K562 (cell line): ENCODE data around the gene LRRTM4. TPM values are rescaled to one million over a fixed set of nuclear protein-coding genes. Genes with fewer than 3 reads are reported as not detected.

Experiments used
- ATAC-seq: fragments of 200-7000 bp; cut with Tn5 transposase; 3 replicates; pipeline ENCODE4 v1.9.1; 2020; ENCODE audit warnings: moderate library complexity
- BruUV-seq: library from RNA; stranded (reverse); fragments of 400-500 nt; replicated peaks from 2 replicates; lab custom pipeline; 2021; lab: Mats Ljungman, UMichigan
- CTCF ChIA-PET: fragments of 300-600 bp; formaldehyde crosslinking; extraction: SDS; loops from one replicate; lab custom pipeline; 2021; ENCODE audit warnings: low intra/inter-chr PET ratio; lab: Yijun Ruan, JAX
- POLR2A ChIA-PET: fragments of 300-600, 350-650 bp; sonication (Branson Sonifier 250); formaldehyde crosslinking; extraction: SDS; loops from one replicate; lab custom pipeline; 2021; ENCODE audit warnings: antibody characterized with exemption, inconsistent platforms; lab: Yijun Ruan, JAX
- DNase-seq, 4 experiments: peaks; one replicate each; pipeline versions ENCODE4 v3.0.0 to v3.0.0-alpha.2; 2011 to 2018; ENCODE audit warnings: low spot score in 3 of 4, mixed read lengths in 3 of 4; ENCODE audit errors: extremely low read depth in 1 of 4
- FAIRE-seq: peaks from 2 replicates; lab custom pipeline; 2011; peaks lifted over from hg19 to GRCh38; lab: Jason Lieb, UNC
- H2AFZ ChIP-seq: 2 replicates; pipeline ENCODE4 v1.6.0; 2011; ENCODE audit warnings: low read depth, low read length, control low read depth, inconsistent platforms
- H3K27ac ChIP-seq: fragments of 200-600 bp; 3 replicates; pipeline ENCODE4 v1.8.0; 2011; ENCODE audit warnings: low read depth, mild to moderate bottlenecking, control low read depth, inconsistent platforms, low read length, moderate library complexity, mixed read lengths; ENCODE audit errors: extremely low read depth
- H3K27me3 ChIP-seq, 2 experiments: fragments of 300-600 bp in 1 of 2; 2 replicates in 1 of 2; 3 replicates in 1 of 2; pipeline versions ENCODE4 v1.6.0 to v1.8.0; 2011; ENCODE audit warnings: inconsistent platforms in 2 of 2, low read length in 2 of 2, mild to moderate bottlenecking in 1 of 2, mixed read lengths in 1 of 2, moderate library complexity in 1 of 2; ENCODE audit not compliant: control insufficient read depth in 2 of 2, insufficient read depth in 2 of 2
- H3K36me3 ChIP-seq: fragments of 300-600 bp; 3 replicates; pipeline ENCODE4 v1.8.0; 2011; ENCODE audit warnings: mild to moderate bottlenecking, low read length, inconsistent platforms; ENCODE audit not compliant: control insufficient read depth, insufficient read depth
- H3K4me1 ChIP-seq, 2 experiments: fragments of 200-600 bp in 1 of 2; replicated peaks in 1 of 2; 2 replicates in 1 of 2; 3 replicates in 1 of 2; pipeline versions ENCODE4 v1.5.1 to v1.8.0; 2011; ENCODE audit warnings: inconsistent platforms in 2 of 2, low read length in 2 of 2, mild to moderate bottlenecking in 1 of 2, mixed read lengths in 1 of 2, moderate library complexity in 1 of 2; ENCODE audit not compliant: control insufficient read depth in 2 of 2, insufficient read depth in 2 of 2
- H3K4me2 ChIP-seq: 2 replicates; pipeline ENCODE4 v1.6.1; 2011; ENCODE audit warnings: low read length, control low read depth, inconsistent platforms, mixed read lengths; ENCODE audit not compliant: insufficient read depth
- H3K4me3 ChIP-seq: fragments of 200-600 bp; sonication (generic), shearing (Covaris generic); 2 replicates; pipeline ENCODE4 v1.5.1; 2016; ENCODE audit warnings: control low read depth, inconsistent platforms
- H3K79me2 ChIP-seq: fragments of 200-600 bp; 3 replicates; pipeline ENCODE4 v1.8.0; 2011; ENCODE audit warnings: low read length, inconsistent platforms; ENCODE audit not compliant: control insufficient read depth, insufficient read depth
- H3K9ac ChIP-seq, 2 experiments: 2 replicates each; pipeline versions ENCODE4 v1.6.0 to v1.6.1; 2011; ENCODE audit warnings: low read depth in 2 of 2, low read length in 2 of 2, control low read depth in 1 of 2, inconsistent platforms in 1 of 2, mild to moderate bottlenecking in 1 of 2, mixed read lengths in 1 of 2; ENCODE audit not compliant: insufficient read depth in 1 of 2
- H3K9me1 ChIP-seq: one replicate; pipeline ENCODE4 v1.6.0; 2011; ENCODE audit warnings: inconsistent platforms, mild to moderate bottlenecking, low read length, moderate library complexity; ENCODE audit not compliant: control insufficient read depth, insufficient read depth
- H3K9me3 ChIP-seq: replicated peaks from 2 replicates; pipeline ENCODE4 v1.5.1; 2011; ENCODE audit warnings: low read depth, low read length, inconsistent platforms; ENCODE audit not compliant: control insufficient read depth, insufficient read depth
- H4K20me1 ChIP-seq: replicated peaks from 2 replicates; pipeline ENCODE4 v1.6.1; 2011; ENCODE audit warnings: low read length, inconsistent platforms, mixed read lengths; ENCODE audit not compliant: control insufficient read depth, insufficient read depth
- CBFA2T2 ChIP-seq: fragments of 450-650 bp; conservative IDR thresholded peaks from 2 replicates; pipeline ENCODE4 v1.6.1; 2017; ENCODE audit warnings: mild to moderate bottlenecking
- CBX1 ChIP-seq: sonication (generic); IDR thresholded peaks from 2 replicates; pipeline ENCODE4 v1.6.1; 2016; ENCODE audit warnings: antibody characterized with exemption, low read depth, mild to moderate bottlenecking
- CBX2 ChIP-seq: fragments of 200-600 bp; sonication (generic); IDR thresholded peaks from one replicate; pipeline ENCODE4 v1.6.1; 2012; ENCODE audit warnings: mild to moderate bottlenecking, low read length, inconsistent platforms; ENCODE audit not compliant: insufficient read depth, poor library complexity, severe bottlenecking
- CC2D1A ChIP-seq: fragments of 450-650 bp; IDR thresholded peaks from 2 replicates; pipeline ENCODE4 v1.6.1; 2017; ENCODE audit warnings: mild to moderate bottlenecking
- ELF2 ChIP-seq: fragments of 250-450 bp; sonication (Bioruptor Pico); IDR thresholded peaks from 2 replicates; pipeline ENCODE4 v1.5.0; 2021; ENCODE audit warnings: mild to moderate bottlenecking
- ERF ChIP-seq: fragments of 450-650 bp; formaldehyde crosslinking; IDR thresholded peaks from 2 replicates; pipeline ENCODE4 v1.4.0; 2020; ENCODE audit warnings: mild to moderate bottlenecking, mixed read lengths
- FOXA3 ChIP-seq, 2 experiments: fragments of 450-650 bp in 1 of 2; sonication (generic) in 1 of 2; formaldehyde crosslinking; IDR thresholded peaks in 1 of 2; conservative IDR thresholded peaks in 1 of 2; 2 replicates each; pipeline versions ENCODE4 v1.4.0 to v1.8.0; 2020 to 2022; ENCODE audit warnings: mild to moderate bottlenecking in 2 of 2, missing genetic modification reagents in 1 of 2
- NR2C1 ChIP-seq, 2 experiments: fragments of 450-650 bp; IDR thresholded peaks; 2 replicates each; pipeline ENCODE4 v1.6.1; 2017; ENCODE audit warnings: mild to moderate bottlenecking in 2 of 2, antibody characterized with exemption in 1 of 2, inconsistent platforms in 1 of 2, missing compliant biosample characterization in 1 of 2, missing genetic modification characterization in 1 of 2
- RBM15 ChIP-seq: fragments of 200-400 bp; formaldehyde crosslinking; IDR thresholded peaks from 2 replicates; pipeline ENCODE4 v1.6.1; 2018; ENCODE audit warnings: mild to moderate bottlenecking, low read length, moderate library complexity; ENCODE audit not compliant: insufficient read depth
- ZBTB7A ChIP-seq: IDR thresholded peaks from 2 replicates; pipeline ENCODE4 v1.6.1; 2011; ENCODE audit warnings: low read depth, mild to moderate bottlenecking, low read length, moderate library complexity, borderline replicate concordance; ENCODE audit not compliant: control insufficient read depth
- ZNF175 ChIP-seq: fragments of 200-800 bp; sonication (Bioruptor generic); IDR thresholded peaks from 2 replicates; pipeline ENCODE4 v1.6.1; 2016; ENCODE audit warnings: low read depth, mild to moderate bottlenecking, missing genetic modification characterization, missing compliant biosample characterization
- ZNF212 ChIP-seq: fragments of 450-650 bp; formaldehyde crosslinking; IDR thresholded peaks from 2 replicates; pipeline ENCODE4 v1.4.0; 2020; ENCODE audit warnings: mild to moderate bottlenecking
- WGBS: fragments of 100-300 bp; shearing (Covaris generic); methylation state at CpG from one replicate; pipeline ENCODE4 v1.1.6; 2016; ENCODE audit warnings: low coverage, mixed read lengths; ENCODE audit not compliant: insufficient coverage; ENCODE audit errors: missing lambda C conversion rate; 5-methylcytosine and 5-hydroxymethylcytosine counted together
- in situ Hi-C: fragments of 300-500 bp; cut with MboI; formaldehyde crosslinking; loops from 4 replicates; pipeline ENCODE4 v1.15.0; 2018; ENCODE audit warnings: inconsistent platforms, mixed read lengths
- intact Hi-C: fragments of 100-400 bp; cut with micrococcal nuclease; formaldehyde crosslinking; loops from 2 replicates; pipeline ENCODE4 v1.14.2; 2022
- polyA plus RNA-seq, 8 experiments: library from polyadenylated mRNA; depleted of rRNA in 4 of 8; stranded (reverse) in 5 of 8; unstranded in 3 of 8; fragments of >200 nt; fragmentation: Nextera tagmentation in 2 of 8; fragmentation: Illumina TruSeq in 1 of 8; extraction: Ambion mirVana in 2 of 8; extraction: Trizol in 1 of 8; gene quantifications; 2 replicates each; pipeline versions ENCODE4 v1.2.1 to v1.2.3, GENCODE V29; 2011 to 2014; ENCODE audit warnings: inconsistent platforms in 1 of 8, missing spikeins in 1 of 8
- total RNA-seq, 7 experiments: library from RNA; depleted of rRNA in 6 of 7; stranded (reverse); fragments of >200 nt in 6 of 7; fragmentation: Illumina TruSeq in 2 of 7; extraction: Trizol in 2 of 7; gene quantifications; 2 replicates each; pipeline versions ENCODE4 v1.2.1 to v1.2.3, GENCODE V29; 2011 to 2021; ENCODE audit warnings: low replicate concordance in 1 of 7
- TF ChIP-seq, protein P1 (sequence below): fragments of 450-650 bp; IDR thresholded peaks from 2 replicates; pipeline ENCODE4 v1.6.1; 2016
- TF ChIP-seq, protein P2 (sequence below): sonication (generic); formaldehyde crosslinking; IDR thresholded peaks from 2 replicates; pipeline ENCODE4 v1.5.0; 2020; ENCODE audit warnings: missing genetic modification reagents
- TF ChIP-seq, protein P3 (sequence below): sonication (generic); formaldehyde crosslinking; IDR thresholded peaks from 2 replicates; pipeline ENCODE4 v1.8.0; 2022; ENCODE audit warnings: mild to moderate bottlenecking, low read depth, missing genetic modification reagents
- TF ChIP-seq, protein P4 (sequence below): fragments of 200-800 bp; sonication (Bioruptor generic); IDR thresholded peaks from 2 replicates; pipeline ENCODE4 v1.6.1; 2017; ENCODE audit warnings: missing genetic modification characterization, missing compliant biosample characterization
- TF ChIP-seq, protein P5 (sequence below): fragments of 450-650 bp; IDR thresholded peaks from 2 replicates; pipeline ENCODE4 v1.6.1; 2016; ENCODE audit warnings: borderline replicate concordance

The LRRTM4 gene
- total and polyA plus RNA-seq, 9 of the 15 experiments (the other 6 are each of a cell fraction or from before 2014, with no cell fraction given) = 0.04 TPM; not detected in 6

DNA sequence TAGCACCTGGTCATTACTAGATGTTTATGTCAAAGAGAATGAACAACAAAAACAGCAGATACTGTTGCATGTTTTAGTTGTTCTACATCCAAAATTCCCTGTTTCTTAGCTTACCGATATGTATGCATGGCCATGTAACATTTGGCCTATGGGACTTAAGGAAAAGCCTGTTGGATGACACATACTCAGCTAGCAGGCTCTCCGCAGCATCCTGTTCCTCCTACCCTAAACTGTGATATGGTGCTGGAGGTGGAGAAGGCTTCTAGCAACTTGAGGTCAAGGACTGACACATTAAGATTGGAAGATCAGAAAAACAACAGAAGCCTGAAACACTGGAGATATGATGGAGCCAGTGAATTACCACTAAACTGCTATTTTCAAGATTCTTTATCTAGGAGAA lies 537.8 kb downstream of the LRRTM4 start:
- in situ Hi-C loops (no loop called here), intact Hi-C loops (no loop called here)
- H3K27ac ChIP-seq = no peak overlapping the region
- no peak for FAIRE-seq
- no peaks in the 10 kb centered on the region for H3K4me1 ChIP-seq
- ChIA-PET CTCF (no interaction called here), POLR2A (no interaction called here)
- no peaks in the 10 kb centered on the region for H4K20me1 ChIP-seq
- no peak overlapping the region for H2AFZ ChIP-seq
- DNase-seq = no peak
- no peaks in the 10 kb centered on the region for H3K79me2 ChIP-seq
- H3K9ac ChIP-seq = no peak overlapping the region
- 0% methylated on average over 2 of the region's 2 CpGs for WGBS
- H3K36me3 ChIP-seq = no peaks in the 10 kb centered on the region
- no peak overlapping the region for H3K4me2 ChIP-seq
- ATAC-seq = no peak
- no peaks in the 10 kb centered on the region for H3K27me3 ChIP-seq
- no peaks in the 10 kb centered on the region for H3K9me1 ChIP-seq
- no TSS peak for BruUV-seq
- no peak overlapping the region for H3K4me3 ChIP-seq
- H3K9me3 ChIP-seq = no peaks in the 10 kb centered on the region
- TF ChIP-seq, protein P1, sequence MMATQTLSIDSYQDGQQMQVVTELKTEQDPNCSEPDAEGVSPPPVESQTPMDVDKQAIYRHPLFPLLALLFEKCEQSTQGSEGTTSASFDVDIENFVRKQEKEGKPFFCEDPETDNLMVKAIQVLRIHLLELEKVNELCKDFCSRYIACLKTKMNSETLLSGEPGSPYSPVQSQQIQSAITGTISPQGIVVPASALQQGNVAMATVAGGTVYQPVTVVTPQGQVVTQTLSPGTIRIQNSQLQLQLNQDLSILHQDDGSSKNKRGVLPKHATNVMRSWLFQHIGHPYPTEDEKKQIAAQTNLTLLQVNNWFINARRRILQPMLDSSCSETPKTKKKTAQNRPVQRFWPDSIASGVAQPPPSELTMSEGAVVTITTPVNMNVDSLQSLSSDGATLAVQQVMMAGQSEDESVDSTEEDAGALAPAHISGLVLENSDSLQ = no peak
- TF ChIP-seq ERF (CRISPR knock-in tag) (no peak), FOXA3 (CRISPR knock-in tag; conservative IDR thresholded peaks at IDR 0.05 in 1 of 2, IDR thresholded peaks at IDR 0.05 in 1 of 2) (no peak), ZNF175 (CRISPR knock-in tag) (no peak), NR2C1 (IDR thresholded peaks at IDR 0.05) (no peak), NR2C1 (tag; IDR thresholded peaks at IDR 0.05) (no peak), CBX2 (no peak), ZBTB7A (no peak), ELF2 (CRISPR knock-in tag) (no peak), ZNF212 (no peak), RBM15 (no peak), CC2D1A (no peak), CBFA2T2 (no peak), CBX1 (no peak)
- TF ChIP-seq, protein P2, sequence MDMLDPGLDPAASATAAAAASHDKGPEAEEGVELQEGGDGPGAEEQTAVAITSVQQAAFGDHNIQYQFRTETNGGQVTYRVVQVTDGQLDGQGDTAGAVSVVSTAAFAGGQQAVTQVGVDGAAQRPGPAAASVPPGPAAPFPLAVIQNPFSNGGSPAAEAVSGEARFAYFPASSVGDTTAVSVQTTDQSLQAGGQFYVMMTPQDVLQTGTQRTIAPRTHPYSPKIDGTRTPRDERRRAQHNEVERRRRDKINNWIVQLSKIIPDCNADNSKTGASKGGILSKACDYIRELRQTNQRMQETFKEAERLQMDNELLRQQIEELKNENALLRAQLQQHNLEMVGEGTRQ = no peak
- TF ChIP-seq, protein P3, sequence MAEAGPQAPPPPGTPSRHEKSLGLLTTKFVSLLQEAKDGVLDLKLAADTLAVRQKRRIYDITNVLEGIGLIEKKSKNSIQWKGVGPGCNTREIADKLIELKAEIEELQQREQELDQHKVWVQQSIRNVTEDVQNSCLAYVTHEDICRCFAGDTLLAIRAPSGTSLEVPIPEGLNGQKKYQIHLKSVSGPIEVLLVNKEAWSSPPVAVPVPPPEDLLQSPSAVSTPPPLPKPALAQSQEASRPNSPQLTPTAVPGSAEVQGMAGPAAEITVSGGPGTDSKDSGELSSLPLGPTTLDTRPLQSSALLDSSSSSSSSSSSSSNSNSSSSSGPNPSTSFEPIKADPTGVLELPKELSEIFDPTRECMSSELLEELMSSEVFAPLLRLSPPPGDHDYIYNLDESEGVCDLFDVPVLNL (CRISPR knock-in tag) = no peak
- TF ChIP-seq, protein P4, sequence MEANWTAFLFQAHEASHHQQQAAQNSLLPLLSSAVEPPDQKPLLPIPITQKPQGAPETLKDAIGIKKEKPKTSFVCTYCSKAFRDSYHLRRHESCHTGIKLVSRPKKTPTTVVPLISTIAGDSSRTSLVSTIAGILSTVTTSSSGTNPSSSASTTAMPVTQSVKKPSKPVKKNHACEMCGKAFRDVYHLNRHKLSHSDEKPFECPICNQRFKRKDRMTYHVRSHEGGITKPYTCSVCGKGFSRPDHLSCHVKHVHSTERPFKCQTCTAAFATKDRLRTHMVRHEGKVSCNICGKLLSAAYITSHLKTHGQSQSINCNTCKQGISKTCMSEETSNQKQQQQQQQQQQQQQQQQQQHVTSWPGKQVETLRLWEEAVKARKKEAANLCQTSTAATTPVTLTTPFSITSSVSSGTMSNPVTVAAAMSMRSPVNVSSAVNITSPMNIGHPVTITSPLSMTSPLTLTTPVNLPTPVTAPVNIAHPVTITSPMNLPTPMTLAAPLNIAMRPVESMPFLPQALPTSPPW (CRISPR knock-in tag) = no peak
- TF ChIP-seq, protein P5, sequence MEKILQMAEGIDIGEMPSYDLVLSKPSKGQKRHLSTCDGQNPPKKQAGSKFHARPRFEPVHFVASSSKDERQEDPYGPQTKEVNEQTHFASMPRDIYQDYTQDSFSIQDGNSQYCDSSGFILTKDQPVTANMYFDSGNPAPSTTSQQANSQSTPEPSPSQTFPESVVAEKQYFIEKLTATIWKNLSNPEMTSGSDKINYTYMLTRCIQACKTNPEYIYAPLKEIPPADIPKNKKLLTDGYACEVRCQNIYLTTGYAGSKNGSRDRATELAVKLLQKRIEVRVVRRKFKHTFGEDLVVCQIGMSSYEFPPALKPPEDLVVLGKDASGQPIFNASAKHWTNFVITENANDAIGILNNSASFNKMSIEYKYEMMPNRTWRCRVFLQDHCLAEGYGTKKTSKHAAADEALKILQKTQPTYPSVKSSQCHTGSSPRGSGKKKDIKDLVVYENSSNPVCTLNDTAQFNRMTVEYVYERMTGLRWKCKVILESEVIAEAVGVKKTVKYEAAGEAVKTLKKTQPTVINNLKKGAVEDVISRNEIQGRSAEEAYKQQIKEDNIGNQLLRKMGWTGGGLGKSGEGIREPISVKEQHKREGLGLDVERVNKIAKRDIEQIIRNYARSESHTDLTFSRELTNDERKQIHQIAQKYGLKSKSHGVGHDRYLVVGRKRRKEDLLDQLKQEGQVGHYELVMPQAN = no peak
